B cell (primary cell): ENCODE measurements around the gene ZNF175.

Experiments used
- CTCF ChIP-seq: fragments of 200-600 bp; IDR thresholded peaks from one replicate; pipeline ENCODE4 v1.8.0; 2022; ENCODE audit warnings: antibody characterized with exemption, mild to moderate bottlenecking
- EZH2 ChIP-seq: IDR thresholded peaks from 2 replicates; pipeline ENCODE4 v1.6.1; 2012; ENCODE audit warnings: borderline replicate concordance, low read depth, mild to moderate bottlenecking, moderate library complexity, low read length; ENCODE audit not compliant: insufficient read depth, poor library complexity, severe bottlenecking

- no peak for TF ChIP-seq CTCF
- no peak for TF ChIP-seq EZH2
These were observed 46.3 kb upstream of the ZNF175 start for GRCh38 chr19:51524666-51525264.
